GM12878 (cell line): Measurements from ENCODE around the gene SUMF1. TPM values are rescaled to one million over a fixed set of nuclear protein-coding genes. Genes with fewer than 3 reads are reported as not detected.
A peak's percentile ranks its signal among the peaks of the same experiment; 100 is the strongest.

Experiments used
- ATAC-seq: fragments of 200-7000 bp; cut with Tn5 transposase; 3 replicates; pipeline ENCODE4 v1.9.1; 2020; ENCODE audit warnings: mild to moderate bottlenecking, moderate library complexity
- BruUV-seq: library from RNA; stranded (reverse); fragments of 400-500 nt; replicated peaks from 2 replicates; lab custom pipeline; 2021; lab: Mats Ljungman, UMichigan
- CTCF ChIA-PET: fragments of 300-600 bp; sonication (Branson Sonifier 250); formaldehyde crosslinking; extraction: SDS; loops from one replicate; lab custom pipeline; 2021; ENCODE audit warnings: inconsistent platforms; lab: Yijun Ruan, JAX
- POLR2A ChIA-PET: fragments of 350-600 bp; formaldehyde crosslinking; extraction: SDS; loops from one replicate; lab custom pipeline; 2021; ENCODE audit warnings: inconsistent platforms; lab: Charles Lee
- RAD21 ChIA-PET: fragments of 300-600 bp; sonication (Branson Sonifier 250); formaldehyde crosslinking; loops from one replicate; lab custom pipeline; 2023; ENCODE audit warnings: antibody characterized with exemption; ENCODE audit not compliant: unreplicated experiment; lab: Charles Lee
- SMC1A ChIA-PET: fragments of 300-600 bp; sonication (Branson Sonifier 250); formaldehyde crosslinking; loops from one replicate; lab custom pipeline; 2023; ENCODE audit not compliant: unreplicated experiment, uncharacterized antibody; lab: Charles Lee
- DNase-seq: peaks from one replicate; pipeline ENCODE4 v3.0.0-alpha.2; 2011; ENCODE audit warnings: low read depth, low spot score
- FAIRE-seq: peaks from 3 replicates; lab custom pipeline; 2011; peaks lifted over from hg19 to GRCh38; lab: Jason Lieb, UNC
- H2AFZ ChIP-seq: 2 replicates; pipeline ENCODE4 v1.6.0; 2011; ENCODE audit warnings: low read depth, low read length, control low read depth; ENCODE audit not compliant: control insufficient read depth
- H3K27ac ChIP-seq: 2 replicates; pipeline ENCODE4 v1.5.1; 2011; ENCODE audit warnings: control low read depth; ENCODE audit not compliant: control insufficient read depth, insufficient read depth
- H3K27me3 ChIP-seq, 2 experiments: replicated peaks in 1 of 2; 2 replicates each; pipeline versions ENCODE4 v1.6.0 to v1.6.1; 2011; ENCODE audit warnings: low read length in 1 of 2; ENCODE audit not compliant: control insufficient read depth in 2 of 2, insufficient read depth in 2 of 2
- H3K36me3 ChIP-seq, 2 experiments: 2 replicates each; pipeline ENCODE4 v1.5.1; 2011; ENCODE audit warnings: low read length in 1 of 2; ENCODE audit not compliant: control insufficient read depth in 2 of 2, insufficient read depth in 2 of 2
- H3K4me1 ChIP-seq: 2 replicates; pipeline ENCODE4 v1.6.1; 2011; ENCODE audit warnings: mild to moderate bottlenecking, low read length, moderate library complexity, mixed read lengths; ENCODE audit not compliant: control insufficient read depth, insufficient read depth
- H3K4me2 ChIP-seq: 2 replicates; pipeline ENCODE4 v1.6.0; 2011; ENCODE audit warnings: control low read depth; ENCODE audit not compliant: control insufficient read depth, insufficient read depth
- H3K4me3 ChIP-seq: fragments of 200-600 bp; sonication (generic); 2 replicates; pipeline ENCODE4 v1.5.1; 2016
- H3K79me2 ChIP-seq: 2 replicates; pipeline ENCODE4 v1.6.0; 2011; ENCODE audit warnings: low read length; ENCODE audit not compliant: control insufficient read depth, insufficient read depth
- H3K9ac ChIP-seq: 2 replicates; pipeline ENCODE4 v1.8.0; 2011; ENCODE audit warnings: low read length, control low read depth, mixed read lengths; ENCODE audit not compliant: control insufficient read depth, insufficient read depth
- H3K9me3 ChIP-seq: replicated peaks from 3 replicates; pipeline ENCODE4 v1.5.1; 2011; ENCODE audit warnings: mild to moderate bottlenecking, low read length; ENCODE audit not compliant: control insufficient read depth, insufficient read depth
- H4K20me1 ChIP-seq: 2 replicates; pipeline ENCODE4 v1.6.0; 2011; ENCODE audit not compliant: control insufficient read depth, insufficient read depth
- ASH2L ChIP-seq: fragments of 300-600, 200-600 bp; sonication (generic); IDR thresholded peaks from 2 replicates; pipeline ENCODE4 v1.6.1; 2017; ENCODE audit warnings: low read depth, mild to moderate bottlenecking, borderline replicate concordance
- CHD1 ChIP-seq: IDR thresholded peaks from 2 replicates; pipeline ENCODE4 v1.6.1; 2012; ENCODE audit warnings: low read depth, low read length, improper control_type of control experiment
- CREM ChIP-seq: IDR thresholded peaks from 2 replicates; pipeline ENCODE4 v1.6.1; 2014; ENCODE audit warnings: antibody characterized with exemption, low read depth
- EP300 ChIP-seq, 2 experiments: fragments of 150-350 bp in 1 of 2; IDR thresholded peaks; 2 replicates each; pipeline ENCODE4 v1.6.1; 2011 to 2012; ENCODE audit warnings: low read depth in 2 of 2, low read length in 2 of 2, borderline replicate concordance in 1 of 2, improper control_type of control experiment in 1 of 2, inconsistent platforms in 1 of 2; ENCODE audit not compliant: control insufficient read depth in 1 of 2
- FOXM1 ChIP-seq: IDR thresholded peaks from 2 replicates; pipeline ENCODE4 v1.6.1; 2012; ENCODE audit warnings: low read depth, mild to moderate bottlenecking, inconsistent platforms, low read length, moderate library complexity
- HCFC1 ChIP-seq: fragments of 150-350 bp; IDR thresholded peaks from 2 replicates; pipeline ENCODE4 v1.6.1; 2014; ENCODE audit warnings: low read length
- IKZF2 ChIP-seq, 2 experiments: fragments of 450-650 bp; IDR thresholded peaks; 2 replicates each; pipeline ENCODE4 v1.6.1; 2017; ENCODE audit warnings: mild to moderate bottlenecking in 2 of 2, moderate library complexity in 2 of 2
- IRF4 ChIP-seq: IDR thresholded peaks from 2 replicates; pipeline ENCODE4 v1.6.1; 2011; ENCODE audit warnings: low read depth, low read length
- JUNB ChIP-seq: IDR thresholded peaks from 2 replicates; pipeline ENCODE4 v1.6.1; 2016; ENCODE audit warnings: antibody characterized with exemption, mild to moderate bottlenecking
- MYB ChIP-seq: fragments of 150-350 bp; IDR thresholded peaks from 2 replicates; pipeline ENCODE4 v1.6.1; 2014; ENCODE audit warnings: mild to moderate bottlenecking, low read depth, low read length, borderline replicate concordance
- PAX5 ChIP-seq: IDR thresholded peaks from 2 replicates; pipeline ENCODE4 v1.6.1; 2011; ENCODE audit warnings: low read depth, low read length, borderline replicate concordance
- PAX8 ChIP-seq: fragments of 450-650 bp; IDR thresholded peaks from 2 replicates; pipeline ENCODE4 v1.6.1; 2017; ENCODE audit warnings: mild to moderate bottlenecking, moderate library complexity
- POLR2A ChIP-seq: IDR thresholded peaks from 2 replicates; pipeline ENCODE4 v1.6.1; 2011; ENCODE audit warnings: low read depth, mild to moderate bottlenecking, low read length
- POU2F2 ChIP-seq: IDR thresholded peaks from 3 replicates; pipeline ENCODE4 v1.6.1; 2011; ENCODE audit warnings: low read depth, mild to moderate bottlenecking, low read length, borderline replicate concordance
- RUNX3 ChIP-seq: IDR thresholded peaks from 2 replicates; pipeline ENCODE4 v1.6.1; 2012; ENCODE audit warnings: low read length, inconsistent platforms
- SIN3A ChIP-seq: IDR thresholded peaks from 2 replicates; pipeline ENCODE4 v1.6.1; 2012; ENCODE audit warnings: low read depth, low read length, improper control_type of control experiment
- TAF1 ChIP-seq: IDR thresholded peaks from 2 replicates; pipeline ENCODE4 v1.6.1; 2011; ENCODE audit warnings: mild to moderate bottlenecking, low read depth, low read length, borderline replicate concordance
- WRNIP1 ChIP-seq: IDR thresholded peaks from 2 replicates; pipeline ENCODE4 v1.6.1; 2011; ENCODE audit warnings: low read depth, low read length, improper control_type of control experiment, borderline replicate concordance
- YY1 ChIP-seq: IDR thresholded peaks from 2 replicates; pipeline ENCODE4 v1.6.1; 2011; ENCODE audit warnings: low read depth, mild to moderate bottlenecking, low read length
- ZNF24 ChIP-seq: fragments of 450-650 bp; IDR thresholded peaks from 2 replicates; pipeline ENCODE4 v1.6.1; 2017; ENCODE audit warnings: antibody characterized with exemption, mild to moderate bottlenecking
- ZNF274 ChIP-seq: IDR thresholded peaks from one replicate; pipeline ENCODE4 v1.8.0; 2011; ENCODE audit not compliant: insufficient read length, insufficient read depth
- WGBS: methylation state at CpG from one replicate; pipeline ENCODE4 v1.1.6; 2016; ENCODE audit warnings: low lambda C conversion rate; ENCODE audit not compliant: insufficient replicate concordance, insufficient coverage; ENCODE audit errors: missing lambda C conversion rate; 5-methylcytosine and 5-hydroxymethylcytosine counted together
- in situ Hi-C: fragments of 300-500 bp; cut with MboI; formaldehyde crosslinking; loops from 9 replicates; pipeline ENCODE4 v1.14.3; 2018; ENCODE audit warnings: mixed read lengths
- intact Hi-C: fragments of 100-400 bp; cut with micrococcal nuclease; formaldehyde crosslinking; loops from one replicate; pipeline ENCODE4 v1.14.2; 2022; ENCODE audit not compliant: unreplicated experiment
- polyA plus RNA-seq, 11 experiments: library from polyadenylated mRNA; depleted of rRNA in 4 of 11; unstranded in 6 of 11; stranded (reverse) in 5 of 11; fragments of >200 nt; fragmentation: Nextera tagmentation in 4 of 11; fragmentation: Illumina TruSeq in 1 of 11; extraction: Ambion mirVana in 4 of 11; extraction: Trizol in 1 of 11; gene quantifications; 1 replicate in 1 of 11; 2 replicates in 10 of 11; pipeline versions ENCODE4 v1.2.1 to v1.2.3, GENCODE V29; 2011 to 2016; ENCODE audit warnings: inconsistent platforms in 2 of 11, missing spikeins in 2 of 11, low read depth in 1 of 11
- total RNA-seq, 4 experiments: library from RNA; depleted of rRNA in 3 of 4; stranded (reverse); fragments of >200 nt in 3 of 4; fragmentation: Illumina TruSeq in 1 of 4; extraction: Trizol in 1 of 4; gene quantifications; 2 replicates each; pipeline versions ENCODE4 v1.2.1 to v1.2.3, GENCODE V29; 2013 to 2021
- TF ChIP-seq, protein P1 (sequence below): IDR thresholded peaks from 2 replicates; pipeline ENCODE4 v1.6.1; 2012; ENCODE audit warnings: low read depth, low read length, improper control_type of control experiment
- TF ChIP-seq, protein P2 (sequence below): fragments of 450-650 bp; IDR thresholded peaks from 2 replicates; pipeline ENCODE4 v1.6.1; 2016; ENCODE audit warnings: mild to moderate bottlenecking, moderate library complexity, borderline replicate concordance

SUMF1 gene
- total and polyA plus RNA-seq, 10 of the 15 experiments (the other 5 are each of a cell fraction or from before 2014, with no cell fraction given), result 3.2 to 14.3 (median 8.5) TPM

DNA sequence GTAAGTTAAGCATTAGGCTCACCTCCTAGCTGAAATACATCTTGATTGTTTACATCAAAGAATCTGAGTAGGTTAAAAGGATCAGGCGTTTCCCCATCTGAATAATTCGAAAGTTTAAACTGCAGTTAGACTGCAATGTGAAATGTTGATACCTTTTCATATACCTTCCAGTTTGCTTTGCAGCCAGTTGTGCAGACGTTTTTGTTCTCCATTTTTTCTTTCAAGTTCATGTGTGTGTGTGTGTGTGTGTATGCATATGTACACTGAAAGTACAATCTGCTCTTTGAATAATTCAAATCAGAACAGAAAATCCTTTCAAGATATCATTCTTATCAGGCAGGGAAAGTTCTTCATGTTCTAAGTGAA, 29.0 kb upstream of the SUMF1 start:
- intact Hi-C loops, result no loop called here
- H3K36me3 ChIP-seq, result peaks cover 0 to 5% of the 10 kb centered on the region in 2 experiments
- peak overlapping the region; percentile 84 for H3K4me3 ChIP-seq
- no peak overlapping the region for H3K9ac ChIP-seq
- WGBS, result 1% methylated on average over 3 of the region's 3 CpGs
- H3K4me2 ChIP-seq, result peak overlapping the region; percentile 91
- no peaks in the 10 kb centered on the region for H3K9me3 ChIP-seq
- H4K20me1 ChIP-seq, result no peaks in the 10 kb centered on the region
- FAIRE-seq (peak; percentile 57), DNase-seq (no peak), ATAC-seq (no peak)
- H3K79me2 ChIP-seq, result peaks cover 27% of the 10 kb centered on the region
- ChIA-PET SMC1A (interaction anchor here (1.1 to 8.4 kb wide), 11 partner anchors 10 to 216 kb away, joined by 3 to 180 read pairs (median 6); no protein-coding TSS in a partner anchor), CTCF (interaction anchor here (1.0 to 5.5 kb wide), 4 partner anchors 10 to 484 kb away, joined by 3 to 52 read pairs (median 4); no protein-coding TSS in a partner anchor), RAD21 (interaction anchor here (1.1 to 6.1 kb wide), 9 partner anchors 11 to 686 kb away, joined by 3 to 128 read pairs (median 9); no protein-coding TSS in a partner anchor), POLR2A (interaction anchor here (5.2 to 7.7 kb wide), 2 partner anchors 11 to 21 kb away, joined by 29 to 132 read pairs; no protein-coding TSS in a partner anchor)
- H3K27me3 ChIP-seq, result no peaks in the 10 kb centered on the region; a peak in 1 of 4 replicates
- H3K27ac ChIP-seq, result peak overlapping the region; percentile 1; the same call in 1 of the 2 replicates
- no TSS peak for BruUV-seq
- in situ Hi-C loops, result no loop called here
- H2AFZ ChIP-seq, result no peak overlapping the region
- peaks cover 14% of the 10 kb centered on the region for H3K4me1 ChIP-seq
- TF ChIP-seq ASH2L (no peak), YY1 (no peak), HCFC1 (no peak), WRNIP1 (no peak), POLR2A (no peak), TAF1 (no peak), IKZF2 (IDR thresholded peaks at IDR 0.05) (0 out of 4 replicates have a peak, but pooled peaks have one; percentile 16 to 23), CREM (0 out of 2 replicates have a peak, but pooled peaks have one; percentile 23), CHD1 (no peak), PAX5 (no peak), FOXM1 (no peak), ZNF24 (peak; percentile 17; the same call in 1 of the 2 replicates), IRF4 (no peak), PAX8 (no peak), POU2F2 (peak; percentile 53; the same call in 1 of the 3 replicates), ZNF274 (no peak), MYB (no peak), SIN3A (no peak), RUNX3 (peak; percentile 37; the same call in 1 of the 2 replicates), JUNB (0 out of 2 replicates have a peak, but pooled peaks have one; percentile 47), EP300 (IDR thresholded peaks at IDR 0.05; ENCODE audit: borderline replicate concordance in 1 of 2, control insufficient read depth in 1 of 2, low read depth in 2 of 2, low read length in 2 of 2) (no peak)
- TF ChIP-seq, protein P1, sequence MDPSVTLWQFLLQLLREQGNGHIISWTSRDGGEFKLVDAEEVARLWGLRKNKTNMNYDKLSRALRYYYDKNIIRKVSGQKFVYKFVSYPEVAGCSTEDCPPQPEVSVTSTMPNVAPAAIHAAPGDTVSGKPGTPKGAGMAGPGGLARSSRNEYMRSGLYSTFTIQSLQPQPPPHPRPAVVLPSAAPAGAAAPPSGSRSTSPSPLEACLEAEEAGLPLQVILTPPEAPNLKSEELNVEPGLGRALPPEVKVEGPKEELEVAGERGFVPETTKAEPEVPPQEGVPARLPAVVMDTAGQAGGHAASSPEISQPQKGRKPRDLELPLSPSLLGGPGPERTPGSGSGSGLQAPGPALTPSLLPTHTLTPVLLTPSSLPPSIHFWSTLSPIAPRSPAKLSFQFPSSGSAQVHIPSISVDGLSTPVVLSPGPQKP, result no peak
- TF ChIP-seq, protein P2, sequence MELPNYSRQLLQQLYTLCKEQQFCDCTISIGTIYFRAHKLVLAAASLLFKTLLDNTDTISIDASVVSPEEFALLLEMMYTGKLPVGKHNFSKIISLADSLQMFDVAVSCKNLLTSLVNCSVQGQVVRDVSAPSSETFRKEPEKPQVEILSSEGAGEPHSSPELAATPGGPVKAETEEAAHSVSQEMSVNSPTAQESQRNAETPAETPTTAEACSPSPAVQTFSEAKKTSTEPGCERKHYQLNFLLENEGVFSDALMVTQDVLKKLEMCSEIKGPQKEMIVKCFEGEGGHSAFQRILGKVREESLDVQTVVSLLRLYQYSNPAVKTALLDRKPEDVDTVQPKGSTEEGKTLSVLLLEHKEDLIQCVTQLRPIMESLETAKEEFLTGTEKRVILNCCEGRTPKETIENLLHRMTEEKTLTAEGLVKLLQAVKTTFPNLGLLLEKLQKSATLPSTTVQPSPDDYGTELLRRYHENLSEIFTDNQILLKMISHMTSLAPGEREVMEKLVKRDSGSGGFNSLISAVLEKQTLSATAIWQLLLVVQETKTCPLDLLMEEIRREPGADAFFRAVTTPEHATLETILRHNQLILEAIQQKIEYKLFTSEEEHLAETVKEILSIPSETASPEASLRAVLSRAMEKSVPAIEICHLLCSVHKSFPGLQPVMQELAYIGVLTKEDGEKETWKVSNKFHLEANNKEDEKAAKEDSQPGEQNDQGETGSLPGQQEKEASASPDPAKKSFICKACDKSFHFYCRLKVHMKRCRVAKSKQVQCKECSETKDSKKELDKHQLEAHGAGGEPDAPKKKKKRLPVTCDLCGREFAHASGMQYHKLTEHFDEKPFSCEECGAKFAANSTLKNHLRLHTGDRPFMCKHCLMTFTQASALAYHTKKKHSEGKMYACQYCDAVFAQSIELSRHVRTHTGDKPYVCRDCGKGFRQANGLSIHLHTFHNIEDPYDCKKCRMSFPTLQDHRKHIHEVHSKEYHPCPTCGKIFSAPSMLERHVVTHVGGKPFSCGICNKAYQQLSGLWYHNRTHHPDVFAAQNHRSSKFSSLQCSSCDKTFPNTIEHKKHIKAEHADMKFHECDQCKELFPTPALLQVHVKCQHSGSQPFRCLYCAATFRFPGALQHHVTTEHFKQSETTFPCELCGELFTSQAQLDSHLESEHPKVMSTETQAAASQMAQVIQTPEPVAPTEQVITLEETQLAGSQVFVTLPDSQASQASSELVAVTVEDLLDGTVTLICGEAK, result no peak
